ENCODE data around the gene ADCY5. TPM values are rescaled to one million over a fixed set of nuclear protein-coding genes. Genes with fewer than 3 reads are reported as not detected.

ADCY5 gene
- polyA plus RNA-seq, 3 donors, result not detected

GRCh38 chr3:123246866-123247265, 202.0 kb downstream of the ADCY5 start:
- H3K79me2 ChIP-seq (ENCODE audit: insufficient read depth, low read length), result no peaks in the 10 kb centered on the region
- no peak overlapping the region for H2AFZ ChIP-seq (ENCODE audit: insufficient read depth, low read depth, low read length, poor library complexity, severe bottlenecking)
- no peak for DNase-seq
- no peaks in the 10 kb centered on the region for H3K9me3 ChIP-seq (replicated peaks in 1 of 2; ENCODE audit: control insufficient read depth in 1 of 2, insufficient read depth in 1 of 2, low read length in 2 of 2)
- peaks cover 57 to 64% of the 10 kb centered on the region in 2 donors for H3K36me3 Mint-ChIP-seq
- H3K27ac Mint-ChIP-seq, result no peak overlapping the region
- H4K20me1 ChIP-seq (ENCODE audit: insufficient read depth, low read length), result no peaks in the 10 kb centered on the region
- no peak overlapping the region for H3K4me3 ChIP-seq (replicated peaks in 1 of 3; ENCODE audit: low read depth in 2 of 3, low read length in 3 of 3)
- H3K4me3 Mint-ChIP-seq, result no peak overlapping the region
- H3K9me3 Mint-ChIP-seq, result no peaks in the 10 kb centered on the region
- no peak overlapping the region for H3K4me2 ChIP-seq (replicated peaks; ENCODE audit: extremely low read depth, low read length, poor library complexity, severe bottlenecking)
- no peaks in the 10 kb centered on the region for H3K4me1 Mint-ChIP-seq
- peaks cover 0 to 2% (median 0%) of the 10 kb centered on the region in 3 donors for H3K27me3 Mint-ChIP-seq (ENCODE audit: low read depth in 3 of 3)
- no peak overlapping the region for H3K9ac ChIP-seq (ENCODE audit: insufficient read depth, low read length, poor library complexity, severe bottlenecking)
- WGBS (ENCODE audit: insufficient coverage), result 90% methylated on average over 2 of the region's 3 CpGs
- peaks cover 47 to 81% of the 10 kb centered on the region in 2 donors for H3K36me3 ChIP-seq (replicated peaks in 1 of 2; ENCODE audit: control insufficient read depth in 1 of 2, insufficient read depth in 2 of 2, low read length in 2 of 2)
- intact Hi-C loops (cut with micrococcal nuclease), result no loop called here
- H3K27ac ChIP-seq (ENCODE audit: low read depth in 1 of 2, low read length in 2 of 2), result no peak overlapping the region
- no peaks in the 10 kb centered on the region for H3K4me1 ChIP-seq (ENCODE audit: control insufficient read depth in 1 of 2, insufficient read depth in 2 of 2, low read length in 2 of 2)
- H3K27me3 ChIP-seq (ENCODE audit: control insufficient read depth in 2 of 2, insufficient read depth in 2 of 2, low read length in 2 of 2), result no peaks in the 10 kb centered on the region
- no peak for TF ChIP-seq CTCF (IDR thresholded peaks at IDR 0.05)

- Histone ChIP-seq H3K4me2 (replicated peaks; ENCODE audit: extremely low read depth, low read length, poor library complexity, severe bottlenecking) (no peak overlapping the region), H3K79me2 (ENCODE audit: insufficient read depth, low read length) (no peaks in the 10 kb centered on the region), H3K4me3 (replicated peaks in 1 of 3; ENCODE audit: low read depth in 2 of 3, low read length in 3 of 3) (no peak overlapping the region), H3K9ac (ENCODE audit: insufficient read depth, low read length, poor library complexity, severe bottlenecking) (no peak overlapping the region), H3K27me3 (ENCODE audit: control insufficient read depth in 2 of 2, insufficient read depth in 2 of 2, low read length in 2 of 2) (no peaks in the 10 kb centered on the region), H4K20me1 (ENCODE audit: insufficient read depth, low read length) (no peaks in the 10 kb centered on the region), H3K9me3 (replicated peaks in 1 of 2; ENCODE audit: control insufficient read depth in 1 of 2, insufficient read depth in 1 of 2, low read length in 2 of 2) (no peaks in the 10 kb centered on the region), H2AFZ (ENCODE audit: insufficient read depth, low read depth, low read length, poor library complexity, severe bottlenecking) (no peak overlapping the region), H3K4me1 (ENCODE audit: control insufficient read depth in 1 of 2, insufficient read depth in 2 of 2, low read length in 2 of 2) (no peaks in the 10 kb centered on the region), H3K27ac (ENCODE audit: low read depth in 1 of 2, low read length in 2 of 2) (no peak overlapping the region), H3K36me3 (replicated peaks in 1 of 2; ENCODE audit: control insufficient read depth in 1 of 2, insufficient read depth in 2 of 2, low read length in 2 of 2) (peaks cover 43 to 77% of the 10 kb centered on the region in 2 donors)
- H3K27ac Mint-ChIP-seq, result no peak overlapping the region
- H3K4me3 Mint-ChIP-seq, result no peak overlapping the region
- H3K36me3 Mint-ChIP-seq, result peaks cover 58 to 70% of the 10 kb centered on the region in 2 donors
- no peak for TF ChIP-seq CTCF (IDR thresholded peaks at IDR 0.05)
- intact Hi-C loops (cut with micrococcal nuclease), result no loop called here
- no peaks in the 10 kb centered on the region for H3K4me1 Mint-ChIP-seq
- WGBS (ENCODE audit: insufficient coverage), result 80% methylated on average over 1 of the region's 4 CpGs
- H3K9me3 Mint-ChIP-seq, result peaks cover 0 to 6% (median 0%) of the 10 kb centered on the region in 7 donors
- peaks cover 0 to 2% (median 0%) of the 10 kb centered on the region in 3 donors for H3K27me3 Mint-ChIP-seq (ENCODE audit: low read depth in 3 of 3)
- no peak for DNase-seq
These were observed 204.8 kb downstream of the ADCY5 start for GRCh38 chr3:123244128-123244527.

Data from CD14-positive monocyte (primary cell).